UCSD-AML1 (cell line): ENCODE results near the gene HSPG2.
A peak's percentile ranks its signal among the peaks of the same experiment; 100 is the strongest.

Experiments used
- DNase-seq: peaks from one replicate; lab custom pipeline; 2025; ENCODE audit not compliant: unreplicated experiment; lab: John Stamatoyannopoulos, UW

The HSPG2 gene

GRCh38 chr1:21867451-21867996 is 69.6 kb downstream of the HSPG2 start:
- no peak for DNase-seq

GRCh38 chr1:21866707-21867043 is 70.4 kb downstream of the HSPG2 start:
- DNase-seq: no peak

- DNase-seq: no peak
These were observed 71.0 kb downstream of the HSPG2 start for GRCh38 chr1:21865943-21866706.

- DNase-seq: no peak
These were observed 71.5 kb downstream of the HSPG2 start for GRCh38 chr1:21865609-21865942.

- DNase-seq: no peak
These were observed 72.4 kb downstream of the HSPG2 start for GRCh38 chr1:21864730-21865129.

DNA sequence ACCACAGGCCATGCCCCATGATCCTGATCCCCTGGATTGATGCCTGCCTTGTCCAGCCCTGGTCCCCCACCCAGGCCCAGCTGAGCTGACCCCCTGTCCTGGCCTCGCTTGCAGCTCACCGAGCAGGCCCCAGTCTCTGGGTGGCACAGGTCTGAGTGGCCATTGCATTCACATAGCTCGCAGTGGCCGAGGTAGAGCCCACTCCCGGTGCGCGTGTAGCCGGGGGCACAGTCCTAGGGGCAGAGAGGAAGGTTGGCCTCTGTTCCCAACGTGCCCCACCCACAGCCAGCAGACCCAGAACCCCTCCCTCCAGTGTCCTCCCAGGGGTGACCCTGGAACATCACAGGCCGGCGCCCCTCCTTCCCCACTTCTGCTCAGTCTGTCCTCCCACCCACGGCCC is 73.1 kb downstream of the HSPG2 start:
- no peak for DNase-seq

- DNase-seq: no peak
These were observed 75.3 kb downstream of the HSPG2 start for GRCh38 chr1:21861602-21862429.

- no peak for DNase-seq
These were observed 76.1 kb downstream of the HSPG2 start for GRCh38 chr1:21860971-21861370.

GRCh38 chr1:21859669-21860179 is 77.4 kb downstream of the HSPG2 start:
- no peak for DNase-seq

DNA sequence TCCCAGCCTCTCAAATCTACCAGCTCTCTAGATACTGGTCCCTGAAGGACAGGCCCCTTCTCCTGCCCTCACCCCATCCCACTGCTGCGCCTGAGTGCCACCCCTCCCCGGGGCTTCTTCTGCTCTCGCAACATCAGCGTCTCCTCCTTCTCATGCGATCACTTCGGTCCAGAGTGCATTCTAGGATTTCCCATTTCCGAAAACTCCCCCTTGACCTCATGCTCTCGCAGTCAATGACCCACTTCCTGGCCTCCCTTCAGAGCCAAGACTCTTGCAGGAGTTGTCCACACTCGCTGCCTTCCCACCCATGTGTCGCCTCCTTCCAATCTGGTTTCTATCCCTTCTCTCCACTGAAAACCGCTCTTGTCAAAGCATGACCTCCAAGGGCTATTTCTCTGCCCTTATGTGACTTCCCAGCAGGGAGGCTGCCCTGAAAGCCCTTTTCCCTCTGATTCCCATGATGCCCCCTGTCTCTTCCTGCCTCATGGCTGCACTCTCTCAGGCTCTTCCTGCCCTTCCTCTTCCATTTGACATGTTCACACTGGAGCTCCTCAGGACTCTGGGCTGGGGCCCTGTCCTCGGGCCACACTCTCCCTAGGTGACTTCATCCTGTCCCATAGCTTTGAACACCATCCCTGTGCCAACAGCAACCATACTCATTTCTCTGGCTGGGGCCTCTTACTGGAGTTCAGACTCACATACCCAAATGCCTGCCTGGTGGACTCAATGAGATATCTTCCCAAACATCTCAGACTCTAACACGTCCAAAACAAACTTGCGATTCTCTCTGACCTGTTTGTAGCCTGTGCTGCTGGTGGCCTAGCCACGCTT is 79.1 kb downstream of the HSPG2 start:
- DNase-seq: peak; percentile 29

DNA sequence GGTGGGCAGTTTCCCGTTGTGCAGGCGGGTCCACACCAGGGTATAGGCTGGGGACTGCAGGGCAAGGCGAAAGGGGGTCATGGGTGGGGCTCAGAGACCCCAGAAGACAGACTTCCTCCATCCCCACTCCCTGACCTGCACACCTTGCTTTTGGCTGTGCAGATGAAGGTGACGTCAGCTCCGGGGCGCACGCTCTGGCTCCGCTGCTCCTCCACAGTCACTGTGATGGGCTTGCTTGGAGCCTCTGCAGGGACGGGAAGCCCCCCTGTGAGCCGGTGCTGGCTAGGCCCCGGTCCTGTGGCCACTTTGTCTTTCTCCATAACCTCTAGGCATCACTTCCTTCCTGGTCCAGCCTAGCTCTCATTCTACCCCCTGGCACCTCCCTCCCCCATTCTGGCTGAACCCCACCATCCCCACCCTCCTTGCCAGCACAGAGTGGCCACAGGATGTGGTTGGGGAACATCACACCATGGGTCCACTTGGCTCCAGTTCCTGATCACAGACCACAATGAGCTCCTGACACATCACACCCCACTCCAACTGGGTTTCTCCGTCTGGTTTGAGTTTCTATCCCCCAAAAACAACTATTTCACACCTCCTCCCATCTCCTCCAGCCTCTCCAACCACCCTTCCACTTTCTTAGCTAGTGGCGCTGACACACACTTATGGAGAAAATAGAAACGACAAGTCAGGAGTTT is 79.8 kb downstream of the HSPG2 start:
- DNase-seq: peak; percentile 66

GRCh38 chr1:21855257-21856096 is 81.6 kb downstream of the HSPG2 start:
- DNase-seq: no peak

GRCh38 chr1:21854751-21855131 is 82.4 kb downstream of the HSPG2 start:
- DNase-seq: no peak

DNA sequence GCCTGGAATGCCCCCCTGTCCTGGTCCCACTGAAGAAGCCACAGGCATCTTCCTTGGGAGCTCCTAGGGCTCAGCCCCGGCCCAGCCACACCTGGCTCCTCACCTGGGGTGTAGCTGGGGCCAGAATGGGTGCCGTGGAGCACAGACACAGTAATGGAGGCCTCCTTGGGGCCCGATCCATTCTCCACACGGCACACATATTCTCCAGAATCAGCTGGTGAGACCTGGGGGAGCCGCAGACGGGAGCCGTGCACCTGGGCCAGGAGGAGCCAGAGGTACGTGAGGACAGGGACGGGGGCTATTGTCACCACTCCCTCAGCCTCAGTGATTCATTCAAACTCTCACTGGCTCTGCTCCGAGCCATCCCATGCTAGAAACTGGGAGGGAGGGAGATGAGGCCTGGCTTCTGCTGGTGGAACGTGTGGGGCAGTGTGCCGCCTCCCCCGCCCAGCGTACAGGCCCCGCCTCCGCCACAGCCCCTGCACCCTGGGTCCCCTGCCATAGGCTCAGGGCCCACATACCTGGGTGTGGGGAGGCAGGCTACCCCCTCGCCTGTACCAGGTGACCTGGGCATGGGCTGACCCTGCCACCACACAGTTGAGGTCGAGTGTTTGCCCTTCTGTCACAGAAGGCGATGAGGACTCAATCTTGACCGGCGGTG is 82.9 kb downstream of the HSPG2 start:
- no peak for DNase-seq

GRCh38 chr1:21853131-21853427 is 84.0 kb downstream of the HSPG2 start:
- DNase-seq: no peak

DNA sequence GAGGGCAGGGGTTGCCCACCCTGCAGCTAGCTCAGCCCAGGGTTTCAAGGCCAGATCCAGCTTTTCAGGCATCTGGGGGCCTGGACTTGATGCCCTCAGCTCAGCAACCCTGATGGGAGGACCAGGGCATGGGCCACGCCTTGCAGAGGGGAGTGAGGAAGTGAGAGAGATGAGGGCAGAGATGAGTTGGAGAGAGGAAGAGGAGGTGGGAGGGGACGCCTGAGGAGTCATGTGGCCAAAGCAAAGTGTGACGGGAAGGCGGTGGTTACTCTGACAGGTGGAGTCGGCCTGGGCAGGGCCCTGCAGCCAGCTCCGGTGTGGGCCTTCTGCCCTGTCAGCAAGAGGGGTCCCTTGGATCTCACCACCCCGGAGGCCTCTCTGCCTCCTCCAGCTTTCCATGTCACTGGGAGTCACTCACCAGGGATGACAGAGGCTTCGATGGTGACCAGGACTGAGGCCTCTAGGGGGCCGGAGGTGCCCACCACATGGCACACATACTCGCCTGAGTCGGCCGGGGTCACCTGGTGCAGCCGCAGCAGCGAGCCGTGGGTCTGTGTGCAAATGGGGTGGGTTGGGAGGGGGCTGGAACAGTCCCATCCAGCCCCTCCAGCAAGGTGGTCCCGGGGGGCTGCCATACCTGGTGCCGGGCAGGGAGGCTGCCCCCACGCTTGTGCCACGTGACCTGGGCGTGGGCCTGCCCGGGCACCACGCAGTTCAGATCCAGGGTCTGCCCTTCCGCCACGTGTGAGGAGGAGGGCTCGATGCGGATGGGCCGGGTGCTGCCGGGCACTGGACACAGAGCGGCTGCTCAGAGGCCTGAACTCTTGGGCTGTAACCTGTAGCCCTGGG is 84.6 kb downstream of the HSPG2 start:
- DNase-seq: no peak

DNA sequence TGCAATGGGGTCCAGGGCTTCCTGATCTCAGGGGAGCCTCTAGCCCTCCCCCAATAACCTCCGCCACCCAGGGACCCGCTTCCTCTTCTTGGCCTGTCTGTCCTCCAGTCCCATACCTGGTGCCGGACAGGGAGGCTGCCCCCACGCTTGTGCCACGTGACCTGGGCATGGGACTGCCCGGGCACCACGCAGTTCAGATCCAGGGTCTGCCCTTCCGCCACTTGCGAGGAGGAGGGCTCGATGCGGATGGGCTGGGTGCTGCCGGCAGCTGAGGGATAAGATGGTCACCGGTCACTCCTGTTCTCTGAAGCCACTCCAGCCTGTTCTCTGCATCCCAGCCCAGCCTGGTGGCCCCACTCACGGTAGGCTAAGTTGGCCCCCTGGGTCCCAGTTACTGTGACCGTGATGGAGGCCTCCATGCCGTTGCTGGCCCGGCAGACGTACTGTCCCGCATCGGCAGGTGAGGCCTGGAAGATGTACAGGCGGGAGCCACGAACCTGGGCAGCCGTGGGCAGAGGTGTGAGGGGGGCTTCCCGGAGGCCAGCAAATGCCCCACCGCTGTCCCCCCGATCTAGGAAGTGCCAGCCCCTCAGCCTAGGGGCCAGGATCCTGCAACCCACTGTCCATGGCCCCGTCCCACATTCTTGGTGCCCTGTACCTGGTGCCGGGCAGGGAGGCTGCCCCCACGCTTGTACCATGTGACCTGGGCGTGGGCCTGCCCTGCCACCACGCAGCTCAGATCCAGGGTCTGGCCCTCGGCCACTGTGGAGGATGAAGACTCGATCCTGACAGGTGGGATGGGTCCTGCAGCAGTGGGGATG is 85.5 kb downstream of the HSPG2 start:
- DNase-seq: no peak
